ENCODE data around the gene PIGBOS1.
"Not testable (repeated sequence)": the region's sequence is repeated elsewhere in the genome, so short reads cannot be mapped to it uniquely, and the experiment has no call there.

The PIGBOS1 gene

GRCh38 chr15:55297315-55297714 lies 21.6 kb downstream of the PIGBOS1 start:
- no peak for DNase-seq (ENCODE audit: low read depth in 2 of 2)

- peak; percentile 77 to 80 for DNase-seq (ENCODE audit: low read depth in 2 of 2)
Measured at GRCh38 chr15:55290528-55291057, 28.3 kb downstream of the PIGBOS1 start.

GRCh38 chr15:55289746-55290527 lies 29.0 kb downstream of the PIGBOS1 start, which contains the start of gene RAB27A:
RAB27A (minus strand) TSS chr15:55289813; CDS start chr15:55234934, 54,879 bp downstream.
- DNase-seq (ENCODE audit: low read depth in 2 of 2) = peak; percentile 67 to 79

- peak in 1 of 2 donors; percentile 30 for DNase-seq (ENCODE audit: low read depth in 2 of 2)
Measured at GRCh38 chr15:55289011-55289745, 29.7 kb downstream of the PIGBOS1 start.

GRCh38 chr15:55288006-55288717 lies 30.8 kb downstream of the PIGBOS1 start:
- no peak for DNase-seq (ENCODE audit: low read depth in 2 of 2)

- DNase-seq (ENCODE audit: low read depth in 2 of 2) = not testable (repeated sequence)
Measured at GRCh38 chr15:55286442-55287189, 32.3 kb downstream of the PIGBOS1 start.

- DNase-seq (ENCODE audit: low read depth in 2 of 2) = no peak
Measured at GRCh38 chr15:55284426-55284825, 34.5 kb downstream of the PIGBOS1 start.

- DNase-seq (ENCODE audit: low read depth in 2 of 2) = no peak
Measured at GRCh38 chr15:55283379-55284147, 35.4 kb downstream of the PIGBOS1 start.

- DNase-seq (ENCODE audit: low read depth in 2 of 2) = no peak
Measured at GRCh38 chr15:55282284-55282833, 36.6 kb downstream of the PIGBOS1 start.

GRCh38 chr15:55281517-55282228 lies 37.2 kb downstream of the PIGBOS1 start:
- no peak for DNase-seq (ENCODE audit: low read depth in 2 of 2)

- peak in 1 of 2 donors; percentile 18 for DNase-seq (ENCODE audit: low read depth in 2 of 2)
Measured at GRCh38 chr15:55280589-55280988, 38.3 kb downstream of the PIGBOS1 start.

- DNase-seq (ENCODE audit: low read depth in 2 of 2) = peak in 1 of 2 donors; percentile 24
Measured at GRCh38 chr15:55279746-55280351, 39.1 kb downstream of the PIGBOS1 start.

- DNase-seq (ENCODE audit: low read depth in 2 of 2) = no peak
Measured at GRCh38 chr15:55279100-55279745, 39.7 kb downstream of the PIGBOS1 start.

GRCh38 chr15:55277715-55278114 lies 41.2 kb downstream of the PIGBOS1 start:
- DNase-seq (ENCODE audit: low read depth in 2 of 2) = no peak

- DNase-seq (ENCODE audit: low read depth in 2 of 2) = peak; percentile 22 to 54
Measured at GRCh38 chr15:55277116-55277564, 41.8 kb downstream of the PIGBOS1 start.

- no peak for DNase-seq (ENCODE audit: low read depth in 2 of 2)
Measured at GRCh38 chr15:55276324-55276723, 42.6 kb downstream of the PIGBOS1 start.

- DNase-seq (ENCODE audit: low read depth in 2 of 2) = no peak
Measured at GRCh38 chr15:55270291-55270690, 48.6 kb downstream of the PIGBOS1 start.

GRCh38 chr15:55268176-55268695 lies 50.7 kb downstream of the PIGBOS1 start:
- no peak for DNase-seq (ENCODE audit: low read depth in 2 of 2)
